Endodermal cell (in vitro differentiated cells): ENCODE measurements around the gene ACP7. TPM values are rescaled to one million over a fixed set of nuclear protein-coding genes. Genes with fewer than 3 reads are reported as not detected.

ENCODE experiments used
- DNase-seq: peaks from one replicate; pipeline ENCODE4 v3.0.0-alpha.2; 2017
- H3K27ac ChIP-seq: 2 replicates; pipeline ENCODE4 v1.5.1; 2013; ENCODE audit warnings: mild to moderate bottlenecking, low read depth, low read length, moderate library complexity
- H3K27me3 ChIP-seq: 2 replicates; pipeline ENCODE4 v1.6.1; 2013; ENCODE audit warnings: mild to moderate bottlenecking, low read length, moderate library complexity; ENCODE audit not compliant: insufficient read depth, control insufficient read depth, poor library complexity, severe bottlenecking
- H3K36me3 ChIP-seq: 2 replicates; pipeline ENCODE4 v1.7.0; 2013; ENCODE audit warnings: mild to moderate bottlenecking, low read length, moderate library complexity; ENCODE audit not compliant: control insufficient read depth, insufficient read depth
- H3K4me1 ChIP-seq: one replicate; pipeline ENCODE4 v1.7.0; 2013; ENCODE audit warnings: low read length; ENCODE audit not compliant: control insufficient read depth, insufficient read depth
- H3K4me3 ChIP-seq: 2 replicates; pipeline ENCODE4 v1.5.1; 2013; ENCODE audit warnings: mild to moderate bottlenecking, low read length, moderate library complexity
- H3K9ac ChIP-seq: 2 replicates; pipeline ENCODE4 v1.6.1; 2013; ENCODE audit warnings: mild to moderate bottlenecking, low read length, moderate library complexity; ENCODE audit not compliant: poor library complexity, severe bottlenecking; ENCODE audit errors: extremely low read depth
- H3K9me3 ChIP-seq: 2 replicates; pipeline ENCODE4 v1.6.1; 2013; ENCODE audit warnings: mild to moderate bottlenecking, low read length, moderate library complexity; ENCODE audit not compliant: control insufficient read depth
- H3K27ac Mint-ChIP-seq: 2 replicates; pipeline ENCODE4 v1.8.0; 2020; ENCODE audit warnings: mixed read lengths
- H3K27me3 Mint-ChIP-seq: 2 replicates; pipeline ENCODE4 v1.8.0; 2021; ENCODE audit warnings: mild to moderate bottlenecking, mixed read lengths; ENCODE audit not compliant: insufficient read depth
- H3K36me3 Mint-ChIP-seq: 2 replicates; pipeline ENCODE4 v1.8.0; 2020; ENCODE audit warnings: low read depth, mixed read lengths
- H3K4me1 Mint-ChIP-seq: 2 replicates; pipeline ENCODE4 v1.8.0; 2020; ENCODE audit warnings: mixed read lengths
- H3K4me3 Mint-ChIP-seq: 2 replicates; pipeline ENCODE4 v1.8.0; 2020; ENCODE audit warnings: mild to moderate bottlenecking, moderate library complexity, mixed read lengths
- H3K9me3 Mint-ChIP-seq: 2 replicates; pipeline ENCODE4 v1.8.0; 2020; ENCODE audit warnings: mild to moderate bottlenecking, mixed read lengths
- WGBS, 2 experiments: methylation state at CpG; one replicate each; pipeline versions ENCODE4 v1.1.5 to v1.1.7; 2013; ENCODE audit warnings: missing lambda C conversion rate in 2 of 2, mixed read lengths in 1 of 2; ENCODE audit not compliant: insufficient coverage in 1 of 2, insufficient read length in 1 of 2; 5-methylcytosine and 5-hydroxymethylcytosine counted together
- total RNA-seq, 2 donors: library from RNA; stranded (reverse); fragmentation: NEBNext Ultra II Directional in 1 of 2; extraction: Animal tissue kit (Norgen Biotek cat#: 25700) in 1 of 2; gene quantifications; 2 replicates in 1 of 2; 3 replicates in 1 of 2; pipeline ENCODE4 v1.2.1, GENCODE V29; 2021
- TF ChIP-seq, protein P1 (sequence below): fragments of 200-600 bp; sonication (generic); conservative IDR thresholded peaks from 2 replicates; pipeline ENCODE4 v1.5.0; 2021; ENCODE audit warnings: antibody characterized with exemption, mild to moderate bottlenecking

ACP7 gene
- total RNA-seq, 2 donors from 2014 or later: 0.29 TPM; not detected in 1

GRCh38 chr19:39158646-39159260, 74.6 kb downstream of the ACP7 start:
- TF ChIP-seq, protein P1, sequence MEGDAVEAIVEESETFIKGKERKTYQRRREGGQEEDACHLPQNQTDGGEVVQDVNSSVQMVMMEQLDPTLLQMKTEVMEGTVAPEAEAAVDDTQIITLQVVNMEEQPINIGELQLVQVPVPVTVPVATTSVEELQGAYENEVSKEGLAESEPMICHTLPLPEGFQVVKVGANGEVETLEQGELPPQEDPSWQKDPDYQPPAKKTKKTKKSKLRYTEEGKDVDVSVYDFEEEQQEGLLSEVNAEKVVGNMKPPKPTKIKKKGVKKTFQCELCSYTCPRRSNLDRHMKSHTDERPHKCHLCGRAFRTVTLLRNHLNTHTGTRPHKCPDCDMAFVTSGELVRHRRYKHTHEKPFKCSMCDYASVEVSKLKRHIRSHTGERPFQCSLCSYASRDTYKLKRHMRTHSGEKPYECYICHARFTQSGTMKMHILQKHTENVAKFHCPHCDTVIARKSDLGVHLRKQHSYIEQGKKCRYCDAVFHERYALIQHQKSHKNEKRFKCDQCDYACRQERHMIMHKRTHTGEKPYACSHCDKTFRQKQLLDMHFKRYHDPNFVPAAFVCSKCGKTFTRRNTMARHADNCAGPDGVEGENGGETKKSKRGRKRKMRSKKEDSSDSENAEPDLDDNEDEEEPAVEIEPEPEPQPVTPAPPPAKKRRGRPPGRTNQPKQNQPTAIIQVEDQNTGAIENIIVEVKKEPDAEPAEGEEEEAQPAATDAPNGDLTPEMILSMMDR: no peak
- Histone ChIP-seq H3K4me3 (no peak overlapping the region), H3K9ac (no peak overlapping the region), H3K9me3 (no peaks in the 10 kb centered on the region), H3K36me3 (peaks cover 4% of the 10 kb centered on the region), H3K27me3 (no peaks in the 10 kb centered on the region), H3K27ac (no peak overlapping the region), H3K4me1 (no peaks in the 10 kb centered on the region)
- no peak for DNase-seq
- no peaks in the 10 kb centered on the region for H3K9me3 Mint-ChIP-seq
- no peak overlapping the region for H3K4me3 Mint-ChIP-seq
- 94% methylated on average over 11 to 12 of the region's 12 CpGs for whole genome bisulfite sequencing, 2 experiments
- no peaks in the 10 kb centered on the region for H3K27me3 Mint-ChIP-seq
- peaks cover 3% of the 10 kb centered on the region for H3K36me3 Mint-ChIP-seq
- H3K4me1 Mint-ChIP-seq: peaks cover 16% of the 10 kb centered on the region
- H3K27ac Mint-ChIP-seq: no peak overlapping the region

DNA sequence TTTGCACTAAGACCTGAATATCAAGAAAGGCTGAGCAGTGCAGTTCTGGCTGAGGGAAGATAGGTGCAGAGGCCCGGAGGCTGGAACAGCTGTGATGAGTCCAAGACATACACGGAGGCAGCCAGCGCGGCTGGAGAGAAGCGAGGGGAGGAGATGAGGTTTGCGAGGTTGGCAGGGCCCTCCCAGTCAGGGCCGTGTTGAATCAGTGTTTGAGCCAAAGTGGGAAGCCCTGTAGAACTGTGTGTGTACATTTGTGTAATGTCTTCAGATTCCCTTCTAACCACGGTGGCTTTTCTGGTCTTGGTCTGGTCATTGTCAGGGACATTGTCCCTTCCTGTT, 76.3 kb downstream of the ACP7 start:
- TF ChIP-seq, protein P1: no peak
- Mint-ChIP-seq H3K9me3 (no peaks in the 10 kb centered on the region), H3K4me3 (no peak overlapping the region), H3K27me3 (no peaks in the 10 kb centered on the region), H3K27ac (no peak overlapping the region), H3K36me3 (no peaks in the 10 kb centered on the region), H3K4me1 (peaks cover 5% of the 10 kb centered on the region)
- Histone ChIP-seq H3K4me1 (no peaks in the 10 kb centered on the region), H3K27ac (no peak overlapping the region), H3K4me3 (no peak overlapping the region), H3K9ac (no peak overlapping the region), H3K9me3 (no peaks in the 10 kb centered on the region), H3K36me3 (peaks cover 4% of the 10 kb centered on the region), H3K27me3 (no peaks in the 10 kb centered on the region)
- WGBS, 2 experiments: 91 to 93% methylated on average over 7 to 8 of the region's 8 CpGs
- DNase-seq: no peak

Other genes with a start within 250 kb of the ACP7 start
- 100 to 1,000 TPM; 607 to 646 TPM for gene HNRNPL, start 234.4 kb upstream of the ACP7 start, total RNA-seq
- gene RINL, start 206.1 kb upstream of the ACP7 start, total RNA-seq: 1 to 10 TPM; 4.8 to 6.7 TPM
- 10 to 100 TPM; 10.4 to 13.7 TPM for gene SIRT2, start 184.8 kb upstream of the ACP7 start, total RNA-seq
- 10 to 100 TPM; 20.7 to 24.3 TPM for gene NFKBIB, start 184.4 kb upstream of the ACP7 start, total RNA-seq
- 1 to 10 TPM in 1 of 2 donors, not detected in 1; 1.2 TPM for gene CCER2, start 172.2 kb upstream of the ACP7 start, total RNA-seq
- 10 to 100 TPM; 53.2 to 60.2 TPM for gene SARS2, start 153.6 kb upstream of the ACP7 start, total RNA-seq
- 10 to 100 TPM; 37.5 to 38.3 TPM for gene MRPS12, start 153.4 kb upstream of the ACP7 start, total RNA-seq
- 10 to 100 TPM; 21.2 to 40.3 TPM for gene FBXO17, start 108.6 kb upstream of the ACP7 start, total RNA-seq
- 10 to 100 TPM; 12.5 to 21.6 TPM for gene FBXO27, start 51.8 kb upstream of the ACP7 start, total RNA-seq
- gene PAK4, start 41.4 kb downstream of the ACP7 start, total RNA-seq: 10 to 100 TPM; 63.9 to 68.1 TPM
- gene NCCRP1, start 112.6 kb downstream of the ACP7 start, total RNA-seq: under 1 TPM; 0.40 to 0.53 TPM
- not detected for gene SYCN, start 119.9 kb downstream of the ACP7 start, total RNA-seq
- not detected for gene IFNL3, start 160.6 kb downstream of the ACP7 start, total RNA-seq
- not detected for gene IFNL4, start 164.5 kb downstream of the ACP7 start, total RNA-seq
- gene IFNL2, start 184.0 kb downstream of the ACP7 start, total RNA-seq: not detected
- gene IFNL1, start 212.0 kb downstream of the ACP7 start, total RNA-seq: not detected
- gene LRFN1, start 236.5 kb downstream of the ACP7 start, total RNA-seq: 1 to 10 TPM; 1.5 to 4.0 TPM